A549 (cell line): Measurements from ENCODE around the gene NT5C3A. TPM values are rescaled to one million over a fixed set of nuclear protein-coding genes. Genes with fewer than 3 reads are reported as not detected.

Source experiments
- ATAC-seq, 2 experiments: fragments of 200-7000 bp in 1 of 2; fragments of >200 bp in 1 of 2; cut with Nextera tagmentation in 1 of 2; cut with Tn5 transposase in 1 of 2; 3 replicates each; pipeline versions ENCODE4 v1.8.0 to v1.9.1; 2018 to 2020; ENCODE audit warnings: mild to moderate bottlenecking in 1 of 2, moderate library complexity in 1 of 2
- CTCF ChIA-PET: fragments of 300-600 bp; sonication (Branson Sonifier 250); formaldehyde crosslinking; extraction: SDS; loops from one replicate; lab custom pipeline; 2021; ENCODE audit warnings: antibody characterized with exemption, inconsistent platforms; lab: Yijun Ruan, JAX
- POLR2A ChIA-PET: fragments of 350-600 bp; formaldehyde crosslinking; extraction: SDS; loops from one replicate; lab custom pipeline; 2021; ENCODE audit warnings: antibody characterized with exemption, inconsistent platforms; lab: Yijun Ruan, JAX
- DNase-seq, 2 experiments: peaks; one replicate each; pipeline versions ENCODE4 v3.0.0 to v3.0.0-alpha.2; 2011 to 2016; ENCODE audit warnings: low read depth in 1 of 2, low spot score in 1 of 2
- FAIRE-seq: peaks from 2 replicates; lab custom pipeline; 2011; peaks lifted over from hg19 to GRCh38; lab: Jason Lieb, UNC
- H3K27ac ChIP-seq, 2 experiments: fragments of >200 bp; sonication (Bioruptor Twin); formaldehyde crosslinking; 3 replicates each; pipeline ENCODE4 v1.5.1; 2016 to 2017
- H3K4me1 ChIP-seq: fragments of >200 bp; sonication (Bioruptor Twin); formaldehyde crosslinking; 3 replicates; pipeline ENCODE4 v1.6.1; 2016
- H3K4me2 ChIP-seq: fragments of >200 bp; sonication (Bioruptor Twin); formaldehyde crosslinking; 3 replicates; pipeline ENCODE4 v1.6.1; 2016
- H3K4me3 ChIP-seq: fragments of >200 bp; sonication (Bioruptor Twin); formaldehyde crosslinking; 3 replicates; pipeline ENCODE4 v1.5.1; 2016
- H3K9me3 ChIP-seq: fragments of >200 bp; sonication (Bioruptor Twin); formaldehyde crosslinking; 3 replicates; pipeline ENCODE4 v1.6.1; 2016
- CHD2 ChIP-seq: fragments of 150-350 bp; IDR thresholded peaks from 2 replicates; pipeline ENCODE4 v1.6.1; 2014; ENCODE audit warnings: low read length; ENCODE audit not compliant: partially characterized antibody
- EHF ChIP-seq: fragments of 250-450 bp; sonication (Bioruptor Pico); IDR thresholded peaks from 2 replicates; pipeline ENCODE4 v1.5.0; 2020; ENCODE audit warnings: mild to moderate bottlenecking
- EHMT2 ChIP-seq: fragments of 200-600 bp; sonication (generic); IDR thresholded peaks from 2 replicates; pipeline ENCODE4 v1.6.1; 2016; ENCODE audit warnings: antibody characterized with exemption, low read depth, mild to moderate bottlenecking, moderate library complexity
- ESRRA ChIP-seq: fragments of 150-350 bp; IDR thresholded peaks from 2 replicates; pipeline ENCODE4 v1.6.1; 2014; ENCODE audit warnings: mild to moderate bottlenecking, low read length, borderline replicate concordance
- FOSB ChIP-seq: fragments of 250-450 bp; sonication (Bioruptor Pico); IDR thresholded peaks from 2 replicates; pipeline ENCODE4 v1.5.0; 2020; ENCODE audit warnings: mild to moderate bottlenecking, moderate library complexity
- GATA3 ChIP-seq: IDR thresholded peaks from 2 replicates; pipeline ENCODE4 v1.6.1; 2012; ENCODE audit warnings: borderline replicate concordance
- HDAC2 ChIP-seq: fragments of 200-600 bp; sonication (generic); IDR thresholded peaks from 2 replicates; pipeline ENCODE4 v1.6.1; 2016
- HOXB13 ChIP-seq: fragments of 250-450 bp; sonication (Bioruptor Pico); IDR thresholded peaks from 2 replicates; pipeline ENCODE4 v1.5.0; 2020; ENCODE audit warnings: low read depth, mild to moderate bottlenecking, moderate library complexity
- JUN ChIP-seq, 2 experiments: fragments of >200 bp; sonication (Bioruptor Twin); formaldehyde crosslinking; IDR thresholded peaks; 2 replicates in 1 of 2; 3 replicates in 1 of 2; pipeline ENCODE4 v1.6.1; 2016 to 2017
- JUNB ChIP-seq: fragments of >200 bp; sonication (Bioruptor Twin); formaldehyde crosslinking; IDR thresholded peaks from 2 replicates; pipeline ENCODE4 v1.6.1; 2016
- KDM1A ChIP-seq: fragments of 200-600 bp; sonication (generic); IDR thresholded peaks from 2 replicates; pipeline ENCODE4 v1.6.1; 2016; ENCODE audit warnings: low read depth, mild to moderate bottlenecking
- KDM5A ChIP-seq: fragments of 200-600 bp; sonication (generic); IDR thresholded peaks from 2 replicates; pipeline ENCODE4 v1.6.1; 2016; ENCODE audit warnings: antibody characterized with exemption, mild to moderate bottlenecking
- MAFK ChIP-seq: fragments of 450-650 bp; IDR thresholded peaks from 2 replicates; pipeline ENCODE4 v1.6.1; 2014; ENCODE audit not compliant: partially characterized antibody
- MAZ ChIP-seq: fragments of 150-350 bp; IDR thresholded peaks from 2 replicates; pipeline ENCODE4 v1.6.1; 2014; ENCODE audit warnings: antibody characterized with exemption, low read depth, low read length, borderline replicate concordance
- PHF8 ChIP-seq: fragments of 200-600 bp; sonication (generic); IDR thresholded peaks from 2 replicates; pipeline ENCODE4 v1.6.1; 2016; ENCODE audit warnings: low read depth, mild to moderate bottlenecking, antibody characterized with exemption, moderate library complexity, borderline replicate concordance
- POLR2A ChIP-seq: IDR thresholded peaks from 2 replicates; pipeline ENCODE4 v1.6.1; 2012; ENCODE audit warnings: mild to moderate bottlenecking, low read length
- RNF2 ChIP-seq: fragments of 200-600 bp; sonication (generic); IDR thresholded peaks from 2 replicates; pipeline ENCODE4 v1.6.1; 2016; ENCODE audit warnings: low read depth, mild to moderate bottlenecking, antibody characterized with exemption, moderate library complexity, borderline replicate concordance
- SMC3 ChIP-seq: fragments of >200 bp; sonication (Bioruptor Twin); formaldehyde crosslinking; IDR thresholded peaks from 3 replicates; pipeline ENCODE4 v1.6.1; 2018; ENCODE audit warnings: inconsistent platforms
- SREBF2 ChIP-seq: fragments of 450-650 bp; IDR thresholded peaks from 2 replicates; pipeline ENCODE4 v1.6.1; 2014; ENCODE audit warnings: mild to moderate bottlenecking, moderate library complexity
- TFCP2L1 ChIP-seq: fragments of 250-450 bp; sonication (Bioruptor Pico); IDR thresholded peaks from 2 replicates; pipeline ENCODE4 v1.5.0; 2021; ENCODE audit warnings: mild to moderate bottlenecking
- TP53 ChIP-seq: fragments of 250-450 bp; sonication (Bioruptor Pico); IDR thresholded peaks from 2 replicates; pipeline ENCODE4 v1.5.0; 2021; ENCODE audit warnings: mild to moderate bottlenecking, moderate library complexity
- WGBS: methylation state at CpG from one replicate; pipeline ENCODE4 v1.1.6; 2017; ENCODE audit errors: missing lambda C conversion rate; 5-methylcytosine and 5-hydroxymethylcytosine counted together
- polyA plus RNA-seq, 4 experiments: library from polyadenylated mRNA; depleted of rRNA in 3 of 4; stranded (reverse); fragments of >200 nt; fragmentation: RNase III in 1 of 4; extraction: RNeasy Plus Mini Kit Qiagen cat#74134 plus additional on column Dnase treatment in 1 of 4; gene quantifications; 2 replicates in 3 of 4; 3 replicates in 1 of 4; pipeline ENCODE4 v1.2.3, GENCODE V29; 2011 to 2017
- TF ChIP-seq, protein P1 (sequence below): fragments of >200 bp; sonication (Bioruptor Twin); formaldehyde crosslinking; IDR thresholded peaks from 3 replicates; pipeline ENCODE4 v1.6.1; 2016

Gene NT5C3A
- polyA plus RNA-seq, 2 of the 4 experiments (the other 2 are of a cell fraction): 38.2 to 59.6 TPM

DNA sequence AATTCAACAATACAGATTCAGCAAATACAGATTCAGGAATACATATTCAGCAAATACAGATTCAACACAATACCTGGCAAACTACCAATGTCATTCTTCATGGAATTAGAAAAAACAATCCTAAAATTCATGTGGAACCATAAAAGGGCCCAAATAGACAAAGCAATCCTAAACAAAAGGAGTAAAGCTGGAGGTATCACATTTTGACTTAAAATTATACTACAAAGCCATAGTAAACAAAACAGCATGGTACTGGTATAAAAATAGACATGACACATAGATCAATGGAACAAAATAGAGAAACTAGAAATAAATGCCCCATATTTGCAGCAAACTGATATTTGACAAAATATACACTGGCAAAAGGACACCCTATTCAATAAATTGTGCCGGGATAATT, 3.4 kb upstream of the NT5C3A start:
- FAIRE-seq (no peak), ATAC-seq (no peak), DNase-seq (no peak)
- Histone ChIP-seq H3K4me2 (no peak overlapping the region), H3K9me3 (peaks cover 32% of the 10 kb centered on the region), H3K4me3 (no peak overlapping the region), H3K27ac (no peak overlapping the region), H3K4me1 (peaks cover 4% of the 10 kb centered on the region; the same call in 2 of the 3 replicates)
- CTCF ChIA-PET: no interaction called here
- POLR2A ChIA-PET: no interaction called here
- TF ChIP-seq KDM1A: peak; percentile 87; the same call in 1 of the 2 replicates
- TF ChIP-seq HDAC2: peak; percentile 64; the same call in 1 of the 2 replicates
- TF ChIP-seq ESRRA: no peak
- 94% methylated on average over 1 of the region's 1 CpG for WGBS

DNA sequence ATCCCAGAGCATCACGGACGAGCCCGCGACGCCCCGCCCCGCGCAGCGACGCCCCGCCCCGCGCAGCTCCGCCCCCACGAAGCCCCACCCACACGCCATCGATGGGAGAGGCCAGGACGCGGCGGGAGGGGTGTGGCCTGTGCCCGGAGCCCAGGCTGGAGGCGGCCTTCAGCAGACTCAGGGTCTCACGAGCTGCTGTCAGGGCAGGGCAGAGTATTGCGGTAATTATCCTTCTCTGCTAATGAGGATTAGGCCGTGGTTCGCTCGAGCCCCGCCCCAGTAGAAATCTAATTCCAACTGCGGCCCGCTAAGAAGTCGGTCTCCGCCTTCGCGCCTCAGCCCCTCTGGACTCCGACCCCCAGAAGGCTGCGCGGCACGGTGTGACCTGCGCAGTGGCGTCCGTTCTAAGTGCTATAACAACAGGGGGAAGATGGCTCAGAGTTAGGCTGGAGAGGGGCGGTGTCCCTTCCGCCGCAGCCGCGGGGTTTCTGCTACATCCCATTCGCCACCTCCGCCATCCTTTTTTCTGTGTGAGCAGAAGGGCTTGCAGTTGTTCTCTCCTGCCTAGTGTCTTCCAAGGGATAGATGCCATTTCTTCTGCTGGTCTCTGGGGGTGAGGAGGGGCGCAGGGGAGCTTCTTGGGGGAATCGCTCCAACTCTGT, 337 bp upstream of the NT5C3A start:
- peaks cover 11% of the 10 kb centered on the region; the same call in 2 of the 3 replicates for H3K4me1 ChIP-seq
- TF ChIP-seq, protein P1, sequence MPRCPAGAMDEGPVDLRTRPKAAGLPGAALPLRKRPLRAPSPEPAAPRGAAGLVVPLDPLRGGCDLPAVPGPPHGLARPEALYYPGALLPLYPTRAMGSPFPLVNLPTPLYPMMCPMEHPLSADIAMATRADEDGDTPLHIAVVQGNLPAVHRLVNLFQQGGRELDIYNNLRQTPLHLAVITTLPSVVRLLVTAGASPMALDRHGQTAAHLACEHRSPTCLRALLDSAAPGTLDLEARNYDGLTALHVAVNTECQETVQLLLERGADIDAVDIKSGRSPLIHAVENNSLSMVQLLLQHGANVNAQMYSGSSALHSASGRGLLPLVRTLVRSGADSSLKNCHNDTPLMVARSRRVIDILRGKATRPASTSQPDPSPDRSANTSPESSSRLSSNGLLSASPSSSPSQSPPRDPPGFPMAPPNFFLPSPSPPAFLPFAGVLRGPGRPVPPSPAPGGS: no peak; the same call in 1 of the 3 replicates
- no peak for TF ChIP-seq HOXB13 (CRISPR knock-in tag)
- TF ChIP-seq PHF8: peak; percentile 31; the same call in 1 of the 2 replicates
- TF ChIP-seq MAZ: no peak
- TF ChIP-seq RNF2: no peak
- no peak for TF ChIP-seq EHF (CRISPR knock-in tag)
- TF ChIP-seq TFCP2L1: no peak
- 0 out of 5 replicates have a peak, but pooled peaks of 1 of the 2 experiments have one; percentile 54 for TF ChIP-seq JUN (IDR thresholded peaks at IDR 0.05)
- no peak for TF ChIP-seq FOSB (CRISPR knock-in tag)
- TF ChIP-seq CHD2: no peak
- TF ChIP-seq POLR2A: peak; percentile 88
- TF ChIP-seq, all 56 proteins: peak for 3
- peak; percentile 97 to 99 for ATAC-seq
- Histone ChIP-seq H3K4me3 (peak overlapping the region; percentile 95), H3K4me2 (peak overlapping the region; percentile 73), H3K27ac (peak overlapping the region; percentile 89 to 94), H3K9me3 (peaks cover 12% of the 10 kb centered on the region)
- WGBS: under 1% methylated on average over 33 of the region's 50 CpGs
- peak; percentile 93 to 95 for DNase-seq
- FAIRE-seq: no peak
- ChIA-PET CTCF (interaction anchor here (0.5 to 3.2 kb wide), 6 partner anchors 11 to 138 kb away, joined by 3 to 16 read pairs (median 4); partner anchors contain the start of gene RP9), POLR2A (interaction anchor here (0.6 to 1.9 kb wide), 13 partner anchors 9 to 573 kb away, joined by 3 to 16 read pairs (median 4); partner anchors contain the start of genes BBS9, FKBP9 and LSM5)

DNA sequence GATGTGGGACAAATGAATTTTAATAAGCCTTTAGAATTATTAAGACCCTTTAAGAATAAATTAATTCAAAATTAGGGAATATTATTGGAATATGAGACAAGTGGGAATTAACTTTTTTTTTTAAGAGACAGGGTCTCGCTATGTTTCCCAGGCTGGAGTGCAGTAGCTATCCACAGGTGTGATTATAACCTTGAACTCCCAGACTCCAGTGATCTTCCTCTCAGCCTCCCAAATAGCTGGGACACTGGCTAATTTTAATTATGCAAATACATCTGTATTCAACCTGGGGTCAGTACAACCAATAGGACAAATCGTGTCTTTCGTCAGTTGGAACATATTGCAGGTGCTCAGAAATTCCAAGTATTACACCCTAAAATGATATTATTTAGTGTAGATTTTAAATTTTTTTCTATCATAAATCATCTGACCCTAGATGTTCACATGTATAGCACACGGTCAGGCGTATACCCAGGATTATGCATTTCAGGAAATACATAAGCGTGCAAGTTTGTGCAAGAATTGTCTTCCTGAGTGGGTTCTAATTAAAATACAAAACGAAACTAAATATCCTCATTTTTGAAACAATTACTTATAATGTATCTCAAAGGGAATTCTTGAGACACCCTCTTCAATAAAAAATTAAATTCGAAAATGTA, 1.2 kb downstream of the NT5C3A start:
- FAIRE-seq (no peak), DNase-seq (no peak), ATAC-seq (no peak)
- TF ChIP-seq SMC3 (no peak), TP53 (CRISPR knock-in tag) (no peak), EHMT2 (no peak), KDM5A (no peak), SREBF2 (no peak), MAFK (no peak), GATA3 (no peak), HDAC2 (no peak), JUNB (no peak)
- WGBS: 24% methylated on average over 8 of the region's 8 CpGs
- H3K9me3 ChIP-seq: peaks cover 8% of the 10 kb centered on the region
- peak overlapping the region; percentile 95 for H3K4me3 ChIP-seq
- peaks cover 11% of the 10 kb centered on the region; the same call in 2 of the 3 replicates for H3K4me1 ChIP-seq
- POLR2A ChIA-PET: interaction anchor here (1.5 to 1.9 kb wide), 2 partner anchors 68 to 104 kb away, joined by 5 to 16 read pairs; partner anchors contain the start of genes BBS9 and FKBP9
- H3K27ac ChIP-seq: peak overlapping the region; percentile 47 to 94; a peak in 5 of 6 replicates
- CTCF ChIA-PET: interaction anchor here (1.1 to 3.2 kb wide), 4 partner anchors 10 to 118 kb away, joined by 3 to 16 read pairs (median 4); partner anchors contain the start of gene RP9
- peak overlapping the region; percentile 83 for H3K4me2 ChIP-seq
